ENCODE data around the gene GSTM3. TPM values are rescaled to one million over a fixed set of nuclear protein-coding genes. Genes with fewer than 3 reads are reported as not detected.
"Not testable (repeated sequence)": the region's sequence is repeated elsewhere in the genome, so short reads cannot be mapped to it uniquely, and the experiment has no call there.

The GSTM3 gene
- polyA plus RNA-seq, 3 donors: 160 to 233 (median 205) TPM

DNA sequence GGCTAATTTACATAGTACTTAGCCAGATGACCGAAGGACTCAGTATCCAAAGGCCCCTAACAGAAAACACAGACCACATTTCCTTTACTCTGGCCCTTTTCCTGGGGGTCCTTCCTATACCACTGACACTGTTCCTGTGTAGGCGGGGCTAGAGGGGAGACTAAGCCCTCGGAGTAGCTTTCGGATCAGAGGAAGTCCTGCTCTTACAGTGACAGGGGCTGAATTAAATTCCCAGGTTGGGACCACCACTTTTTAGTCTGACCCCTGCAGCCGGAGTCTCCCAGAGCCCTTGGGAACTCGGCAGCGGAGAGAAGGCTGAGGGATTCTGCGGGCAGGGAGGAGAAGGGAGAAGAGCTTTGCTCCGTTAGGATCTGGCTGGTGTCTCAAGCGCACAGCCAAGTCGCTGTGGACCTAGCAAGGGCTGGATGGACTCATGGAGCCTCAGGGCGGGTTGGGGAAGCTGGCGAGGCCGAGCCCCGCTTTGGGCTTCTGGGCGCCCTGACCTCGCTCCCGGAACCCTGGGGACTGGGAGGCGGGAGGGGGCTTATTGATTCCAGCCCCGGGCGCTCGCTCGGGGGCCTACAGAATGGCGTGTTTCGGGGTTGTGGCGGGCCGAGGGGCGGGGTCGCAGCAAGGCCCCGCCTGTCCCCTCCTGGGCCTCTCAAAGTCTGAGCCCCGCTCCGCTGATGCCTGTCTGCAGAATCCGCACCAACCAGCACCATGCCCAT, 29.1 kb downstream of the GSTM3 start, which contains the start of gene GSTM5:
GSTM5 (plus strand) TSS at position 659 of the 728 bp plus-strand sequence; CDS start at position 721, 62 bp downstream.
- not testable (repeated sequence) for DNase-seq

DNA sequence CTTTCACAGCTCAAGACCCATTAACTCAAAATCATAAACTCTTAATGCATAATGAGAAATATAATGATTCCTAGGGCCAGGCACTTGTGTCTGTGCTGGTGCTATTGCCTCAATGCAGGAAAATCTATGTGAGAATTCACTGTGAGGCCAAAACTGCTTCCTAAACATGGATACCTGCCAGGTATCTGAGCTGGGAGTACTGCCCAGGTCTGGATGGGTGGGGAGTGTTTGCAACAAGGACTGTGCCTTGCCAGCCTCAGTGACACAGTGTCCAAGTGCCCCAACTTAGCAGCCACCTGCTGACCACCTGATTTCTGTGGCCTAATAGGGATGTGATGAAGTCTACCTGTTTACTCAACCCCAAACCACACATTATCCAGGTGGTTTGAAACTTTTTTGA, 31.0 kb downstream of the GSTM3 start:
- DNase-seq: not testable (repeated sequence)

DNA sequence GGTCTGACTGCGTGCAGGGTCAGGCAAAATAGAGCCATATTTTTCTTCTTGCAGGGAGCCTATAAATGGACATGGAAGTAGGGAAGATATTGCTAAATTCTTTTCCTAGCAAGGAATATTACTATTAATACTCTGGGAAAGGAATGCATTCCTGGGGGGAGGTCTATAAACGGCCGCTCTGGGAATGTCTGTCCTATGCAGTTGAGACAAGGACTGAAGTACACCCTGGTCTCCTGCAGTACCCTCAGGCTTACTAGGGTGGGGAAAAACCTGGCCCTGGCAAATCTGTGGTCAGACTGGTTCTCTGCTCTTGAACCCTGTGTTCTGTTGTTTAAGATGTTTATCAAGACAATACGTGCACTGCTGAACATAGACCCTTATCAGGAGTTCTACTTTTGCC, 31.9 kb downstream of the GSTM3 start:
- not testable (repeated sequence) for DNase-seq

DNA sequence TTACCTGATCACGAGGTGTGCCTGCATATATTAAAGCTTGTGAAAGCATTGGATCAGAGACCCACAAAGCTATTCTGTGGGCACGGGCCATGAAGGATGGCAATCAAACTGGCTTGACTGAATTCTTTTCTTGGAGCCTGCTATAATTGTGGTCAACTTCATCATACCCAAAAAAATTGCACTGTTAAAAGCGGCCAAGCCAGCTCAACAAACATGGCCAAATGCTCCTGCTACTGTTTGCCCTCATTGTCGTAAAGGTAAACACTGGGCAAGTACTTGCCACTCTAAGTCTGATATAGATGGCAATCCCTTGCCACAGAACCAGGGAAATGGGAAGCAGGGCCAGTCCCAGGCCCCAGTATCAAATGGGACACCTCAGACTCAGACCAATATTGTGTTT, 35.4 kb downstream of the GSTM3 start:
- DNase-seq: no peak

DNA sequence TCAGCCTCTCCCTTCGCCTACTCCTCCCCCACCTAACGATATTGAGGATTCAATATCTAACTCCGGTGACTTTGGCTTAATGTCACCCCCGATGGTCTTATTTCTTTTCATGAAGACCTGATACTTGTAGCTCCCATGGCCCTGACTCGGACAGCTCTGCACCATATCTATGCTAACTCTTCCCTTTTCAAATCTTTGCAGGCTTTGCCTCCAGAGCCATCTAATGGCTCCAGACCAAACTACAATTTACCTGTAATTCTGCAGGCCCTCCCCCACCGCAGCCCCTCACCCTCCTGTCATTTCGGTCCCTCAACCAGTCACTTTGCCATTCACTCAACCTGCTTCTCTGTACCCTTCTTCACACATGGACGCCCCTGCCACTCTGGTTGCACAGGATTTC, 36.7 kb downstream of the GSTM3 start:
- no peak for DNase-seq

DNA sequence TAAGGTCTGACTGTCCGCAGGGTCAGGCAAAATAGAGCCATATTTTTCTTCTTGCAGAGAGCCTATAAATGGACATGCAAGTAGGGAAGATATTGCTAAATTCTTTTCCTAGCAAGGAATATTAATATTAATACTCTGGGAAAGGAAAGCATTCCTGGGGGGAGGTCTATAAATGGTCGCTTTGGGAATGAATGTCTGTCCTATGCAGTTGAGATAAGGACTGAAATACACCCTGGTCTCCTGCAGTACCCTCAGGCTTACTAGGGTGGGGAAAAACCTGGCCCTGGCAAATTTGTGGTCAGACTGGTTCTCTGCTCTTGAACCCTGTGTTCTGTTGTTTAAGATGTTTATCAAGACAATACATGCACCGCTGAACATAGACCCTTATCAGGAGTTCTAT, 37.9 kb downstream of the GSTM3 start:
- DNase-seq: not testable (repeated sequence)

DNA sequence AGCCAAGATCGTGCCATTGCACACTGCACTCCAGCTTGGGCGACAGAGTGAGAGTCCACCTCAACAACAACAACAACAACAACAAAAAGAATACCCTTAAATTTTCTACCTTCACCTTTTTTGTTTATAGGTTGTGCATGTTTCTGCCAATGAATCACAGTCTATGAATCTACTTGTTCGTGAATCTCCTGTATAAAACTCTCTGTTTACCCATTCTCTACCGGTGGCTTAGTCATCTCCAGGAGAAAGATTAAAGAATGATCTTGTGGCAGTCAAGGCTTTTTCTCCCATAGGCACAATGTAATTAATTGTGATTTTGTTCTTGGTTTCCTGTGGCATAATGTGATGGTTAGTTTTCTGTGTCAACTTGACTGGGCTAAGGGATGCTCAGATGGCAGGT, 43.0 kb downstream of the GSTM3 start:
- DNase-seq: not testable (repeated sequence)

DNA sequence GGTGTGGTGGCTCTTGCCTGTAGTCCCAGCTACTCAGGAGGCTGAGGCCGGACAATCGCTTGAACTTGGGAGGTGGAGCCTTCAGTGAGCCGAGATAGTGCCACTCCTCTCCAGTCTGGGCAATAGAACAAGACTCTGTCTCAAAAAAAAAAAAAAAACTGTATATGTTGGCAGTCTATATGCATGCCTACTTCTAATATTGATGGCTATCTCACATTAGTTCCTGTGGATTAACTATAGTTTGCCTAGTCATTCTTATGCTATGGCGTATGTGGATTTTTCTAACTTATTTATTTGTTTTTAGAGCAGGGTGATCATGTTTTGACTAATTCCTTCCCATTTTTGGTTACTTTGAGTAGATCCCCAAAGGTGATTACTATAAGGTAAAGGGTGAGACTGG, 43.8 kb downstream of the GSTM3 start:
- no peak for DNase-seq

DNA sequence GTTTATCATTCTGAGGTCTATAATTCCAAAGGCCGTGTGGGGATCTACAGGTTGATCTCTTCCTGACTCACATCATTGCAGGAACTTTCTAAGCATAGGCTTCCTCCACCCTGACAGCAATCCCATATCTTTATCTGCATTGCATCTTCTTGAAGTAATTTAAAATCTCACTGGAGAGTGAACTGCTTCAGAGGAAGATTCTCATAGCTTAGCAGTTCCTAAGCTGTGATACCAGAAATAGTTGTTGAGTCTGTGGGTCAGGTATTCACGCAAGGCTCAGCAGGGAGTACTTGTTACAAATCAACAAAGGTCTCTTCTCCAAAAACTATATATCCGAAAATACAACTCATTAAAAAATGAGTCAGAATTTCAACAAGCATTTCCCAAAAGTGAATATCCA, 45.7 kb downstream of the GSTM3 start:
- DNase-seq: not testable (repeated sequence)

DNA sequence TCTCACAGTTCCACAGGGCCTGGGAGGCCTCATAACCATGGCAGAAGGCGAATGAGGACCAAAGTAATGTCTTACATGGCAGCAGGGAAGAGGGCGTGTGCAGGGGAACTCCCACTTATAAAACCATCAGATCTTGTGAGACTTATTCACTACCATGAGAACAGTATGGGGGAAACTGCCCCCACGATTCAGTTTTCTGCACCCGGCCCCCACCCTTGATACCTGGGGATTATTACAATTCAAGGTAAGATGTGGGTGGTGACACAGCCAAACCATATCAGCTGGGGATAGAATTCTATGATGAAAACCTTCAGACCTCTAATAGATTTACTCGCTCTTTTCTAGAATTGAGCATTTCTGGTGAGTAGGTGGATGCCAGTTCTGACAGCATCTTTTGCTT, 46.4 kb downstream of the GSTM3 start:
- DNase-seq: not testable (repeated sequence)

DNA sequence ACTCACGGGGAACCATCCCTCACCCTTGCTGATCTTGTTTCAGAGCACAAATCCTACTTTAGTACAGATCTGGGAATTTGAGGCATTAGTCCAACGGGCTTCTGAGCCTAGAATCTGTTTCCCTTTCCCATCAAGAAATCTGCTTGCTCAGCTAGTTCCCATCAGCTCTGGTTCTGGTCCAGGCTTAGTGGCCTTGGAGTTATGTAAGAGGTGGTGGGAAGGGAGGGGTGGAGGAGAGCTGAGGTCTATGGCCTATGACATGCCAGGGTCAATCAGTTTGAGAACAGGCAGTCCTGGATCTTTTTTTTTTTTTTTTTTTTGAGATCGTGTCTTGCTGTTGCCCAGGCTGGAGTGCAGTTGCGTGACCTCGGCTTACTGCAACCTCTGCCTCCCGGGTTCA, 49.1 kb downstream of the GSTM3 start:
- no peak for DNase-seq

DNA sequence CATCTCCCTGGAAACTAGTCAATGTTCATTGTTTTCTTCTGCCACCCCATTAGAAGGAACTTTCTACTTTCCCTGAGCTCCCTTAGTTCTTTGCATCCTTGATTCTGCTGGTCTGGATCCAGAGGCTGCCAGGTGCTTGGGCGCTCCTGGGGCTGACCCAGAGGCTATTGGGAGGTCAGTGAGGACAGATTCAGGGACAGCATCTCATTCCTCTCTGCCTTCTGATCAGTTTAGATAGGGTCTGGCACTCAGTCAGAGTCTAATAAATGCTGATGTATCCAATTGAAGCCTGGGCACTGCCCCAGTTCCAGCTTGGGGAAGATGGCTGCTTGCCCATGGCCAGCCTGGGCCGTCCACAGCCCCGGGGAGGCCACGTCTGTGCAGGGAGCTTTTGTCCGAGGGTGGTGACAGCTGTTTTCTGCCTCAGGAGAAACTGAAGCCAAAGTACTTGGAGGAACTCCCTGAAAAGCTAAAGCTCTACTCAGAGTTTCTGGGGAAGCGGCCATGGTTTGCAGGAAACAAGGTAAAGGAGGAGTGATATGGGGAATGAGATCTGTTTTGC, 50.9 kb downstream of the GSTM3 start:
- no peak for DNase-seq

DNA sequence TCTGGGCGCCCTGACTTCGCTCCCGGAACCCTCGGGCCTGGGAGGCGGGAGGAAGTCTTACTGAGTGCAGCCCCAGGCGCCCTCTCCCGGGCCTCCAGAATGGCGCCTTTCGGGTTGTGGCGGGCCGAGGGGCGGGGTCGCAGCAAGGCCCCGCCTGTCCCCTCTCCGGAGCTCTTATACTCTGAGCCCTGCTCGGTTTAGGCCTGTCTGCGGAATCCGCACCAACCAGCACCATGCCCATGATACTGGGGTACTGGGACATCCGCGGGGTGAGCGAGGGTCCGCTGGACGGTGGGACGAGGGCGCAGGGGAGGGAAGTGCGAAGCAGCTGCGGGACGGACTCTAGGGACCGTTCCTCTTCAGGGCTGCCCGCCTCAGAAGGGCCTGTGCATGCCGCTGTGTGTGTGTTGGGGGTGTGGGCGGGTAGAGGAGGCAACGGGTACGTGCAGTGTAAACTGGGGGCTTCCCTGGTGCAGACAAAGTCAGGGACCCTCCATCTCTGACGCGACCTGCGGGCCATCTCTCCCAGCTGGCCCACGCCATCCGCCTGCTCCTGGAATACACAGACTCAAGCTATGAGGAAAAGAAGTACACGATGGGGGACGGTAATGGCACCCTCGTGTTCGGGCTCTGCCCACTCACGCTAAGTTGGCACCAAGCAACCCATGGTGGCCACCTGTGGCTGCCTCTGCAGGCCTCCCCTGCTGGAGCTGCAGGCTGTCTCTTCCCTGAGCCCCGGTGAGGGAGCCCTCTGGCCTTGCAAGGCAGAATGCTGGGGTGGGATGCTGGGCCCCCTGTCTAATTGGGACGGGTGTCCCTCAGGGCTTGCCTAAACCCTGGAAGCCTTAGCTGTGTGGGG, 53.0 kb downstream of the GSTM3 start, which contains the start of gene GSTM1:
GSTM1 (plus strand) TSS at position 177 of the 859 bp plus-strand sequence; CDS start at position 234, 57 bp downstream.
- peak; percentile 79 for DNase-seq

DNA sequence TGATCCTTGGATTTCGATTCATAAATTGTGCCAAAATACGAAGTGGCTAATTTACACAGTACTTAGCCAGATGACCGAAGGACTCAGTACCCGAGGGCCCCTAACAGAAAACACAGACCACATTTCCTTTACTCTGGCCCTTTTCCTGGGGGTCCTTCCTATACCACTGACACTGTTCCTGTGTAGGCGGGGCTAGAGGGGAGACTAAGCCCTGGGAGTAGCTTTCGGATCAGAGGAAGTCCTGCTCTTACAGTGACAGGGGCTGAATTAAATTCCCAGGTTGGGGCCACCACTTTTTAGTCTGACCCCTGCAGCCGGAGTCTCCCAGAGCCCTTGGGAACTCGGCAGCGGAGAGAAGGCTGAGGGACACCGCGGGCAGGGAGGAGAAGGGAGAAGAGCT, 53.7 kb downstream of the GSTM3 start:
- not testable (repeated sequence) for DNase-seq

DNA sequence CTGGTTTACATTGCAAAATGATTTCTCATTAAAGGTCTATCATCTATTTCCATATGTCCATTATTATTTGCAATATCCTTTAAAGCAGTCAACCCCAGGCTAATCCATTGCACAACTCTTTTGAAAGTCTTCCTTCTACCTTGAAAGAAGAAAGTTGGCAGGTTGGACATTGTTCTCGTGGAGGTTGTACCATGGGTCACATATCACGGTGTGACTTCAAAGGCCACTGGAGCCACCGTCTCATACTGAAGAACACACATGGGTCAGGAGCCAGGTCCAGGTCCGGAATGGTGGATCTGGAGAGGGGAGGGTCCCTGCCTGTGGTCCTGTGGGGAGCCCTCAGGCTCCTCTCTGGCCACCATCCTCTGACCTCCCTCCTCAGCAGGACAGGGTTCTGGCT, 54.9 kb downstream of the GSTM3 start:
- not testable (repeated sequence) for DNase-seq

DNA sequence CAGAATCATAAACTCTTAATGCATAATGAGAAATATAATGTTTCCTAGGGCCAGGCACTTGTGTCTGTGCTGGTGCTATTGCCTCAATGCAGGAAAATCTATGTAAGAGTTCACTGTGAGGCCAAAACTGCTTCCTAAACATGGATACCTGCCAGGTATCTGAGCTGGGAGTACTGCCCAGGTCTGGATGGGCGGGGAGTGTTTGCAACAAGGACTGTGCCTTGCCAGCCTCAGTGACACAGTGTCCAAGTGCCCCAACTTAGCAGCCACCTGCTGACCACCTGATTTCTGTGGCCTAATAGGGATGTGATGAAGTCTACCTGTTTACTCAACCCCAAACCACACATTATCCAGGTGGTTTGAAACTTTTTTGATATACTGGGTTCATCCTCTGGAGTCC, 55.4 kb downstream of the GSTM3 start:
- not testable (repeated sequence) for DNase-seq

DNA sequence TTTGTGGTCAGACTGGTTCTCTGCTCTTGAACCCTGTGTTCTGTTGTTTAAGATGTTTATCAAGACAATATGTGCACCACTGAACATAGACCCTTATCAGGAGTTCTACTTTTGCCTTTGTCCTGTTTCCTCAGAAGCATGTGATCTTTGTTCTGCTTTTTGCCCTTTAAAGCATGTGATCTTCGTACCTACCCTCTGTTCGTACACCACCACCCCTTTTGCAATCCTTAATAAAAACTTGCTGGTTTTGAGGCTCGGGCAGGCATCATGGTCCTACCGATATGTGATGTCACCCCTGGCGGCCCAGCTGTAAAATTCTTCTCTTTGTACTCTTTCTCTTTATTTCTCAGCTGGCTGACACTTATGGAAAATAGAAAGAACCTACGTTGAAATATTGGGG, 56.1 kb downstream of the GSTM3 start:
- not testable (repeated sequence) for DNase-seq

Other genes starting within 250 kb of the GSTM3 start
- gene CYB561D1, start 246.9 kb downstream of the GSTM3 start, polyA plus RNA-seq (ENCODE audit: insufficient read length in 3 of 3): 10 to 100 TPM in 2 of 3 donors, 1 to 10 TPM in 1; 9.7 to 14.0 (median 10.6) TPM
- gene AMIGO1, start 231.3 kb downstream of the GSTM3 start, polyA plus RNA-seq (ENCODE audit: insufficient read length in 3 of 3): 1 to 10 TPM; 6.6 to 8.1 (median 7.5) TPM
- 1 to 10 TPM in 1 of 3 donors, under 1 TPM in 2; 0.18 to 1.4 (median 0.75) TPM for gene GPR61, start 201.2 kb downstream of the GSTM3 start, polyA plus RNA-seq (ENCODE audit: insufficient read length in 3 of 3)
- gene GNAI3, start 192.4 kb downstream of the GSTM3 start, polyA plus RNA-seq (ENCODE audit: insufficient read length in 3 of 3): 10 to 100 TPM; 10.9 to 11.7 (median 11.4) TPM
- gene GNAT2, start 121.4 kb downstream of the GSTM3 start, polyA plus RNA-seq (ENCODE audit: insufficient read length in 3 of 3): under 1 TPM in 1 of 3 donors, not detected in 2; 0.20 TPM
- 10 to 100 TPM; 51.2 to 63.8 (median 53.6) TPM for gene AMPD2, start 121.2 kb downstream of the GSTM3 start, polyA plus RNA-seq (ENCODE audit: insufficient read length in 3 of 3)
- gene GSTM4, start 84.9 kb downstream of the GSTM3 start, polyA plus RNA-seq (ENCODE audit: insufficient read length in 3 of 3): 10 to 100 TPM; 57.9 to 60.4 (median 59.3) TPM
- gene GSTM2, start 73.0 kb downstream of the GSTM3 start, polyA plus RNA-seq (ENCODE audit: insufficient read length in 3 of 3): 100 to 1,000 TPM; 195 to 277 (median 231) TPM
- gene GSTM1, start 53.2 kb downstream of the GSTM3 start, polyA plus RNA-seq (ENCODE audit: insufficient read length in 3 of 3): 100 to 1,000 TPM in 2 of 3 donors, 1 to 10 TPM in 1; 2.3 to 121 (median 105) TPM
- gene GSTM5, start 28.8 kb downstream of the GSTM3 start, polyA plus RNA-seq (ENCODE audit: insufficient read length in 3 of 3): 10 to 100 TPM; 36.5 to 72.6 (median 71.1) TPM
- gene EPS8L3, start 22.9 kb upstream of the GSTM3 start, polyA plus RNA-seq (ENCODE audit: insufficient read length in 3 of 3): 1 to 10 TPM in 2 of 3 donors, under 1 TPM in 1; 0.38 to 1.6 (median 1.4) TPM
- 1 to 10 TPM; 6.9 to 9.4 (median 8.1) TPM for gene CSF1, start 169.8 kb upstream of the GSTM3 start, polyA plus RNA-seq (ENCODE audit: insufficient read length in 3 of 3)
- gene AHCYL1, start 243.7 kb upstream of the GSTM3 start, polyA plus RNA-seq (ENCODE audit: insufficient read length in 3 of 3): 100 to 1,000 TPM; 103 to 119 (median 108) TPM

Data from renal pelvis (tissue), 4 donors.